GM06990 (cell line): ENCODE measurements around the gene GPRC5C.

Experiments
- DNase-seq: peaks from one replicate; pipeline ENCODE4 v3.0.0-alpha.2; 2011; ENCODE audit not compliant: insufficient read length; ENCODE audit errors: extremely low read depth
- H3K27me3 ChIP-seq: replicated peaks from 2 replicates; pipeline ENCODE4 v1.6.0; 2011; ENCODE audit warnings: low read length; ENCODE audit not compliant: control insufficient read depth, insufficient read depth
- H3K36me3 ChIP-seq: 2 replicates; pipeline ENCODE4 v1.5.1; 2011; ENCODE audit warnings: low read length; ENCODE audit not compliant: control insufficient read depth, insufficient read depth
- H3K4me3 ChIP-seq: replicated peaks from 2 replicates; pipeline ENCODE4 v1.5.1; 2011; ENCODE audit warnings: low read depth, mild to moderate bottlenecking, control low read depth, low read length
- TF ChIP-seq, protein P1 (sequence below): IDR thresholded peaks from 2 replicates; pipeline ENCODE4 v1.5.1; 2011; ENCODE audit warnings: low read length, control low read depth, mild to moderate bottlenecking, inconsistent platforms; ENCODE audit not compliant: insufficient read depth, poor library complexity, severe bottlenecking

Gene GPRC5C

DNA sequence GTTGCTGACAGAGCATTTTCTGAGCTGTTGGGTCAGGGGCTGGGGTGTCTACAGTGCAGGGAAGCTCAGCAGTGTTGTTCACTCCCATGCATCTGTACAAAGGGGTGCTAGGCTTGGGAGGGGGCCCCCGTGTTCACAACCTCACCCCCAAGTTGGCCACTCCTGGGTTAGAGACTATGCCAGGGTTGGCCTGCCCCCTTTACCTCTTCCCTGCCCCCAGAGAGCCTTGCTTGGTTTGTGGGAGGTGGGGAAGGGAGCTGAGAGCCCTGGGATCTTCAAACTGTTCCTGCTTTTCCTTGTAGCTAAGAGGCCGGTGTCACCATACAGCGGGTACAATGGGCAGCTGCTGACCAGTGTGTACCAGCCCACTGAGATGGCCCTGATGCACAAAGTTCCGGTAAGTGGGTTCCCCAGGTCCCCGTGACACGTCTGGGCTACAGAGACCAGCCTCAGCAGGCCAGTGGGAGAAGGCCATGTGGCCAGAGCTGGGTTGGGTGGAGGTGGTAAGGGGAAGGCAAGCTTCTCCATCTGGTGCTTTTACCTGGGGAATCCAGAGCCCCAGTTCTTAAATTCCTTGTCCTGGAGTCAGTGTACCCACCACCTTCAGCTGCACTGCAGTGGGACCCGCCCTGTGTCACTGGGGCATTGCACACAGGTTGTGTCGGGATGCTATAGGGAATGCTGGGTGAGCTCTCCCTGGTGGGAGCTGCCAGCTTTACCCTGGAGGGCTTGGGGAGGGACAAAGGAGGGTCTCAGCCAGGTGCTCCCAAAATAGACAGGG lies 11.8 kb downstream of the GPRC5C start:
- no peaks in the 10 kb centered on the region for H3K36me3 ChIP-seq
- no peak overlapping the region for H3K4me3 ChIP-seq
- TF ChIP-seq, protein P1, sequence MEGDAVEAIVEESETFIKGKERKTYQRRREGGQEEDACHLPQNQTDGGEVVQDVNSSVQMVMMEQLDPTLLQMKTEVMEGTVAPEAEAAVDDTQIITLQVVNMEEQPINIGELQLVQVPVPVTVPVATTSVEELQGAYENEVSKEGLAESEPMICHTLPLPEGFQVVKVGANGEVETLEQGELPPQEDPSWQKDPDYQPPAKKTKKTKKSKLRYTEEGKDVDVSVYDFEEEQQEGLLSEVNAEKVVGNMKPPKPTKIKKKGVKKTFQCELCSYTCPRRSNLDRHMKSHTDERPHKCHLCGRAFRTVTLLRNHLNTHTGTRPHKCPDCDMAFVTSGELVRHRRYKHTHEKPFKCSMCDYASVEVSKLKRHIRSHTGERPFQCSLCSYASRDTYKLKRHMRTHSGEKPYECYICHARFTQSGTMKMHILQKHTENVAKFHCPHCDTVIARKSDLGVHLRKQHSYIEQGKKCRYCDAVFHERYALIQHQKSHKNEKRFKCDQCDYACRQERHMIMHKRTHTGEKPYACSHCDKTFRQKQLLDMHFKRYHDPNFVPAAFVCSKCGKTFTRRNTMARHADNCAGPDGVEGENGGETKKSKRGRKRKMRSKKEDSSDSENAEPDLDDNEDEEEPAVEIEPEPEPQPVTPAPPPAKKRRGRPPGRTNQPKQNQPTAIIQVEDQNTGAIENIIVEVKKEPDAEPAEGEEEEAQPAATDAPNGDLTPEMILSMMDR: no peak
- H3K27me3 ChIP-seq: no peaks in the 10 kb centered on the region; the same call in none of the 2 replicates
- DNase-seq: no peak

DNA sequence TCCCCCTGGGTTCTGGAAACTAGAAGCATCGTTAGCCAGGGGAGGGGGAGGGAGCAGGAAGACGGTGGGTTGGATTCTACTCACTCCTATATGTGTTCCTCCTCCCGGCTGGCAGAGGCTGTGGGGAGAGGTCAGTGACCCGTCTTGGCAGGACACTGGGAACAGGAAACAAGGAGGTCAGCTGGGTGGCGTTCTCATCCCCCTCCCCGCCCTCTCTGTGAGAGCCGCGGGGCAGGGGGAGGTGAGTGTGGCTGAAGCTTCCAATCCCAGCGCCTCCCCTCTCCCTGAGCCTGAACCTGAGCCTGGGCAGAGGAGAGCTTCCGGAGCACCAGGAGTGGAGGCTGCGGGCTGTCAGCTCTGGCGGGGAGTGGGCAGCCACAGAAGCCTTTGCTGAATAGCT lies 12.5 kb downstream of the GPRC5C start:
- H3K4me3 ChIP-seq: no peak overlapping the region
- no peak for DNase-seq
- TF ChIP-seq, protein P1: no peak
- H3K36me3 ChIP-seq: no peaks in the 10 kb centered on the region
- no peaks in the 10 kb centered on the region; the same call in none of the 2 replicates for H3K27me3 ChIP-seq

DNA sequence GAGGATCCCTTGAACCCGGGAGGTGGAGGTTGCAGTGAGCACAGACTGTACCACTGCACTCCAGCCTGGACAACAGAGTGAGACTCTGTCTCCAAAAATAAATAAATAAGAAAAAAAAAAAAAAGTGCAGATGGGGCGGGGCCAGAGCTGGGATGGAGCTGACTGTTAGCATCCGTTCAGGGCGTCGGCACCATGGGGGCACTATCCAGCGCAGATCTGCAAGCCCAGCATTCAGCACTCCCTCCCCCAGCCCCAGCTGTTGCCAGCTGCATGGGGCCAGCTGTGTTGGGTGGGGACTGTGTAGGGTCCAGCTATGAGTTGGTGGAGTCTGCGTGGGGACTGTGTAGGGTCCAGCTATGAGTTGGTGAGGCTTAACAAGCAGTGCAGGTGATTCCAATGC lies 13.3 kb downstream of the GPRC5C start:
- DNase-seq: no peak
- Histone ChIP-seq H3K27me3 (no peaks in the 10 kb centered on the region; the same call in none of the 2 replicates), H3K36me3 (no peaks in the 10 kb centered on the region), H3K4me3 (no peak overlapping the region)
- TF ChIP-seq, protein P1: no peak

DNA sequence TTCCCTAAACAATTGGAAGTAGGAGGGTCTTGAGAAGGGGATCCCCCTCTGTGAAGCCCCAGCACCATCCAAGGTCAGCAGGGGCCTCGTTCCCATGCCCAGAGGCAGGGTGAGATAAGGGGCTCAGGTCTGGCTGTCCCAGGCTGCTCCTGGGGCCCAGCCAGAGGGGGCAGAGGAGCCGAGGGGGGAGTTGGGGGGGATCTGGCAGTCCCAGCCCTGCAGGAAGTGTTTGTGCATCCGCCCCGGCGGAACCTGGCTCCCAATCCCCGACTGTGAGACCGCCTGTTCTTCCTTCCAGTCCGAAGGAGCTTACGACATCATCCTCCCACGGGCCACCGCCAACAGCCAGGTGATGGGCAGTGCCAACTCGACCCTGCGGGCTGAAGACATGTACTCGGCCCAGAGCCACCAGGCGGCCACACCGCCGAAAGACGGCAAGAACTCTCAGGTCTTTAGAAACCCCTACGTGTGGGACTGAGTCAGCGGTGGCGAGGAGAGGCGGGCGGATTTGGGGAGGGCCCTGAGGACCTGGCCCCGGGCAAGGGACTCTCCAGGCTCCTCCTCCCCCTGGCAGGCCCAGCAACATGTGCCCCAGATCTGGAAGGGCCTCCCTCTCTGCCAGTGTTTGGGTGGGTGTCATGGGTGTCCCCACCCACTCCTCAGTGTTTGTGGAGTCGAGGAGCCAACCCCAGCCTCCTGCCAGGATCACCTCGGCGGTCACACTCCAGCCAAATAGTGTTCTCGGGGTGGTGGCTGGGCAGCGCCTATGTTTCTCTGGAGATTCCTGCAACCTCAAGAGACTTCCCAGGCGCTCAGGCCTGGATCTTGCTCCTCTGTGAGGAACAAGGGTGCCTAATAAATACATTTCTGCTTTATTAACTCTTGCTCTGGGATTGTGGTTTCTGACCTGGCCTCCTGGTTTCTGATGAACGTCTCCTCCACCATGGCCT lies 14.9 kb downstream of the GPRC5C start:
- Histone ChIP-seq H3K4me3 (no peak overlapping the region), H3K27me3 (no peaks in the 10 kb centered on the region; the same call in none of the 2 replicates), H3K36me3 (no peaks in the 10 kb centered on the region)
- TF ChIP-seq, protein P1: peak; percentile 1
- DNase-seq: no peak

DNA sequence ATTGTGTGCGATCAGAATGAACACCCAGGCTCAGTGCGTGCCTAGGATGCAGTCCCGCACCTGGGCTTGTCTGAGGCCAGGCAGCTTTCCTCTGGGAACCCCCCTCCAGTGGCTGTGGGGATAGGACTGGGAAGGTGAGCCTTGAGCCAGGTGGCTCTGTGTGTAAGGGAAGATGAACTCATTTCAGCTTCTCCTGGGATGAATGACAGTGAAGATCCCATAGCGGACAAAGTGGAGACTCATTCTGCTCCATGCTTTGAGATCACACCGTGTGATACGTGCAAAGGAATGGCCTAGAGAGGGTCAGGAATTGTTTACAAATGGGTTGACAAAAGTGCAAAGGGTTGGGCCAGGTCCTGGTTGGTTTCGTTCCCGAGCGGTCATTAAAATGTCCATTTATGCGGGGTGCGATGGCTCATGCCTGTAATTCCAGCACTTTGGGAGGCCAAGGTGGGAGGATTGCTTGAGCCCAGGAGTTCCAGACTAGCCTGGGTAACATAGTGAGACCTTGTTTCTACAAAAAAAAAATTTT lies 15.8 kb downstream of the GPRC5C start:
- Histone ChIP-seq H3K27me3 (no peaks in the 10 kb centered on the region; the same call in none of the 2 replicates), H3K4me3 (no peak overlapping the region), H3K36me3 (no peaks in the 10 kb centered on the region)
- TF ChIP-seq, protein P1: no peak
- no peak for DNase-seq
